GM21717 (cell line): Measurements from ENCODE around the gene CDH13.

Experiments
- ATAC-seq: cut with Tn5 transposase; IDR thresholded peaks from one replicate; pipeline ENCODE4 v1.9.1; 2021; ENCODE audit warnings: mild to moderate bottlenecking, moderate library complexity; ENCODE audit not compliant: unreplicated experiment

The CDH13 gene

GRCh38 chr16:82684256-82684655, 57.5 kb downstream of the CDH13 start:
- ATAC-seq = no peak

- ATAC-seq = no peak
These were observed 58.8 kb downstream of the CDH13 start for GRCh38 chr16:82685526-82685925.

- ATAC-seq = no peak
These were observed 67.6 kb downstream of the CDH13 start for GRCh38 chr16:82694239-82694874.

GRCh38 chr16:82695806-82696205, 69.0 kb downstream of the CDH13 start:
- ATAC-seq = no peak

- no peak for ATAC-seq
These were observed 72.5 kb downstream of the CDH13 start for GRCh38 chr16:82699260-82699659.

GRCh38 chr16:82699711-82700495, 73.1 kb downstream of the CDH13 start:
- no peak for ATAC-seq

- no peak for ATAC-seq
These were observed 73.9 kb downstream of the CDH13 start for GRCh38 chr16:82700541-82701235.

GRCh38 chr16:82701442-82701955, 74.7 kb downstream of the CDH13 start:
- no peak for ATAC-seq

- no peak for ATAC-seq
These were observed 76.4 kb downstream of the CDH13 start for GRCh38 chr16:82703161-82703560.

GRCh38 chr16:82703871-82704768, 77.4 kb downstream of the CDH13 start:
- ATAC-seq = no peak

GRCh38 chr16:82709987-82710386, 83.2 kb downstream of the CDH13 start:
- no peak for ATAC-seq

- no peak for ATAC-seq
These were observed 87.0 kb downstream of the CDH13 start for GRCh38 chr16:82713778-82714177.

GRCh38 chr16:82715160-82715559, 88.4 kb downstream of the CDH13 start:
- no peak for ATAC-seq

GRCh38 chr16:82715833-82716232, 89.1 kb downstream of the CDH13 start:
- no peak for ATAC-seq

GRCh38 chr16:82716361-82716855, 89.6 kb downstream of the CDH13 start:
- ATAC-seq = no peak

GRCh38 chr16:82720414-82720813, 93.6 kb downstream of the CDH13 start:
- ATAC-seq = no peak

GRCh38 chr16:82726306-82726705, 99.5 kb downstream of the CDH13 start:
- no peak for ATAC-seq

GRCh38 chr16:82728901-82729300, 102.1 kb downstream of the CDH13 start:
- ATAC-seq = no peak

- ATAC-seq = no peak
These were observed 104.1 kb downstream of the CDH13 start for GRCh38 chr16:82730901-82731300.

GRCh38 chr16:82732461-82732860, 105.7 kb downstream of the CDH13 start:
- no peak for ATAC-seq
